Prostate gland (tissue), 2 donors: ENCODE measurements around the gene RUNX2.

Source experiments
- CTCF ChIP-seq, 4 experiments: fragments of 200-600 bp in 2 of 4; fragments of 450-650 bp in 2 of 4; sonication (generic) in 2 of 4; IDR thresholded peaks; 1 replicate in 3 of 4; 2 replicates in 1 of 4; pipeline ENCODE4 v1.5.1; 2016 to 2019; ENCODE audit warnings: antibody characterized with exemption in 4 of 4, mild to moderate bottlenecking in 2 of 4, moderate library complexity in 2 of 4
- POLR2A ChIP-seq: fragments of 450-650 bp; IDR thresholded peaks from one replicate; pipeline ENCODE4 v1.6.1; 2016; ENCODE audit warnings: antibody characterized with exemption, mild to moderate bottlenecking
- POLR2AphosphoS5 ChIP-seq: sonication (generic); formaldehyde crosslinking; IDR thresholded peaks from one replicate; pipeline ENCODE4 v1.6.1; 2017; ENCODE audit warnings: antibody characterized with exemption

DNA sequence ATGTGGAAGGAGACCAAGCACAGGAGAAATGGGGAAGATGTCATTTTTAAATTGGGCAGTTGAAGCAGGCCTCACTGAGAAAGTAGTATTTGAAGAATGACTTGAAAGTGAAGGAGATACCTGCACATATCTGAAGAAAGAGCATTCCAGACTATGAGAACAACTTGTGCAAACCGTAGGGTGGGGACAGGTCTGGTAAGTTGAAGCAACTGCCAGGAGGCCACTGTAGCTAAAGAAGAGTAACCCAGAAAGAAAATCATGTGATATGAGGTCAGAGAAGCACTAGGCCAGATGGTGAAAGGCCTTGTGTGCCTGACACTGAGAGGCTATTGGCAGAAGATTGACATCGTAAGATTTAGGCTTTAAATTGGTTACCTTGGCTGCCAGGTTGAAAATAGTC lies 54.3 kb downstream of the RUNX2 start:
- TF ChIP-seq CTCF (IDR thresholded peaks at IDR 0.05): no peak
- no peak for TF ChIP-seq POLR2A
- TF ChIP-seq POLR2AphosphoS5: no peak
